Measurements from ENCODE around the gene IL17D. TPM values are rescaled to one million over a fixed set of nuclear protein-coding genes. Genes with fewer than 3 reads are reported as not detected.

Gene IL17D
- total RNA-seq = under 1 TPM; 0.17 to 0.20 TPM

GRCh38 chr13:20702915-20703779, at the start of gene IL17D:
Gene IL17D (plus strand): TSS chr13:20703699. CDS start chr13:20704002, 303 bp downstream.

Other genes with a start within 250 kb of the IL17D start
- gene CRYL1, start 177.8 kb upstream of the IL17D start, total RNA-seq = 10 to 100 TPM; 18.5 to 19.9 TPM
- 1 to 10 TPM; 7.4 to 8.8 TPM for gene IFT88, start 136.5 kb upstream of the IL17D start, total RNA-seq
- gene EEF1AKMT1, start 70.3 kb downstream of the IL17D start, total RNA-seq = 10 to 100 TPM in 1 of 2 experiments, 1 to 10 TPM in 1; 9.8 to 10.5 TPM
- gene XPO4, start 199.0 kb downstream of the IL17D start, total RNA-seq = 10 to 100 TPM; 16.3 to 16.5 TPM

Data from activated naive CD4-positive, alpha-beta T cell treated with anti-CD3 and anti-CD28 coated beads, Interleukin-2, amount 10 ng/mL, durations not matched to agents 5 hours and 36 hours (primary cell).